CD14-positive monocyte (primary cell): Measurements from ENCODE around the gene LINC01488. TPM values are rescaled to one million over a fixed set of nuclear protein-coding genes. Genes with fewer than 3 reads are reported as not detected.

ENCODE experiments used
- DNase-seq, 3 donors: peaks; one replicate each; pipeline ENCODE4 v3.0.0-alpha.2; 2011 to 2022
- H2AFZ ChIP-seq: 2 replicates; pipeline ENCODE4 v1.6.0; 2012; ENCODE audit warnings: mild to moderate bottlenecking, low read depth, low read length, inconsistent platforms; ENCODE audit not compliant: insufficient read depth, poor library complexity, severe bottlenecking
- H3K27ac ChIP-seq, 2 donors: 1 replicate in 1 of 2; 2 replicates in 1 of 2; pipeline ENCODE4 v1.5.1; 2012 to 2013; ENCODE audit warnings: low read length in 2 of 2, control low read depth in 1 of 2, inconsistent platforms in 1 of 2, low read depth in 1 of 2, mild to moderate bottlenecking in 1 of 2
- H3K27me3 ChIP-seq, 2 donors: one replicate each; pipeline versions ENCODE4 v1.6.0 to v1.6.1; 2011 to 2013; ENCODE audit warnings: low read length in 2 of 2; ENCODE audit not compliant: control insufficient read depth in 2 of 2, insufficient read depth in 2 of 2
- H3K36me3 ChIP-seq, 2 donors: replicated peaks in 1 of 2; 1 replicate in 1 of 2; 2 replicates in 1 of 2; pipeline versions ENCODE4 v1.5.1 to v1.6.1; 2012 to 2013; ENCODE audit warnings: low read length in 2 of 2, control low read depth in 1 of 2, inconsistent platforms in 1 of 2, mild to moderate bottlenecking in 1 of 2; ENCODE audit not compliant: insufficient read depth in 2 of 2, control insufficient read depth in 1 of 2
- H3K4me1 ChIP-seq, 2 donors: 1 replicate in 1 of 2; 2 replicates in 1 of 2; pipeline versions ENCODE4 v1.5.1 to v1.6.1; 2012 to 2013; ENCODE audit warnings: low read length in 2 of 2, control low read depth in 1 of 2, inconsistent platforms in 1 of 2, mild to moderate bottlenecking in 1 of 2, moderate library complexity in 1 of 2; ENCODE audit not compliant: insufficient read depth in 2 of 2, control insufficient read depth in 1 of 2
- H3K4me2 ChIP-seq: replicated peaks from 2 replicates; pipeline ENCODE3; 2012; ENCODE audit warnings: low read length, moderate library complexity, mild to moderate bottlenecking; ENCODE audit not compliant: poor library complexity, severe bottlenecking; ENCODE audit errors: extremely low read depth
- H3K4me3 ChIP-seq, 3 experiments: fragments of 200-600 bp in 1 of 3; sonication (generic) in 1 of 3; replicated peaks in 1 of 3; 1 replicate in 2 of 3; 2 replicates in 1 of 3; pipeline ENCODE4 v1.5.1; 2011 to 2013; ENCODE audit warnings: low read length in 3 of 3, mild to moderate bottlenecking in 3 of 3, control low read depth in 2 of 3, low read depth in 2 of 3, inconsistent platforms in 1 of 3, moderate library complexity in 1 of 3
- H3K79me2 ChIP-seq: 2 replicates; pipeline ENCODE4 v1.6.0; 2012; ENCODE audit warnings: mild to moderate bottlenecking, control low read depth, inconsistent platforms, low read length, moderate library complexity; ENCODE audit not compliant: insufficient read depth
- H3K9ac ChIP-seq: 2 replicates; pipeline ENCODE4 v1.6.0; 2017; ENCODE audit warnings: low read length, mild to moderate bottlenecking; ENCODE audit not compliant: insufficient read depth, poor library complexity, severe bottlenecking
- H3K9me3 ChIP-seq, 2 donors: replicated peaks in 1 of 2; 1 replicate in 1 of 2; 2 replicates in 1 of 2; pipeline versions ENCODE4 v1.5.1 to v1.6.1; 2012 to 2013; ENCODE audit warnings: low read length in 2 of 2, control low read depth in 1 of 2; ENCODE audit not compliant: control insufficient read depth in 1 of 2, insufficient read depth in 1 of 2
- H4K20me1 ChIP-seq: 2 replicates; pipeline ENCODE4 v1.6.0; 2012; ENCODE audit warnings: mild to moderate bottlenecking, low read length, control low read depth, moderate library complexity; ENCODE audit not compliant: insufficient read depth
- H3K27ac Mint-ChIP-seq, 7 donors: one replicate each; pipeline ENCODE4 v1.8.0; 2020; ENCODE audit warnings: mild to moderate bottlenecking in 7 of 7, mixed read lengths in 7 of 7, moderate library complexity in 6 of 7, inconsistent platforms in 2 of 7
- H3K27me3 Mint-ChIP-seq, 3 donors: one replicate each; pipeline ENCODE4 v1.8.0; 2021 to 2022; ENCODE audit warnings: low read depth in 3 of 3, mild to moderate bottlenecking in 3 of 3, mixed read lengths in 3 of 3, moderate library complexity in 3 of 3, inconsistent platforms in 1 of 3
- H3K36me3 Mint-ChIP-seq, 2 donors: one replicate each; pipeline ENCODE4 v1.8.0; 2020; ENCODE audit warnings: mixed read lengths in 2 of 2, inconsistent platforms in 1 of 2, mild to moderate bottlenecking in 1 of 2
- H3K4me1 Mint-ChIP-seq: one replicate; pipeline ENCODE4 v1.8.0; 2020; ENCODE audit warnings: mild to moderate bottlenecking, mixed read lengths
- H3K4me3 Mint-ChIP-seq, 2 donors: one replicate each; pipeline ENCODE4 v1.8.0; 2020; ENCODE audit warnings: mild to moderate bottlenecking in 2 of 2, mixed read lengths in 2 of 2, moderate library complexity in 1 of 2
- H3K9me3 Mint-ChIP-seq, 7 donors: one replicate each; pipeline ENCODE4 v1.8.0; 2020 to 2022; ENCODE audit warnings: mixed read lengths in 7 of 7, mild to moderate bottlenecking in 6 of 7, moderate library complexity in 6 of 7, inconsistent platforms in 2 of 7
- WGBS: methylation state at CpG from one replicate; pipeline ENCODE4 v1.1.5; 2013; ENCODE audit warnings: missing lambda C conversion rate; ENCODE audit not compliant: insufficient coverage; 5-methylcytosine and 5-hydroxymethylcytosine counted together
- intact Hi-C, 2 donors: fragments of 100-400 bp; cut with micrococcal nuclease; formaldehyde crosslinking; loops; one replicate each; pipeline versions ENCODE4 v1.15.0 to v1.15.1; 2023
- polyA plus RNA-seq, 3 donors: library from polyadenylated mRNA; depleted of rRNA in 1 of 3; unstranded in 2 of 3; stranded (reverse) in 1 of 3; fragments of 300-500 nt in 2 of 3; fragments of >200 nt in 1 of 3; fragmentation: Illumina TruSeq in 2 of 3; gene quantifications; 1 replicate in 2 of 3; 2 replicates in 1 of 3; pipeline ENCODE4 v1.2.3, GENCODE V29; 2012 to 2021
- TF ChIP-seq, protein P1 (sequence below): fragments of 200-600 bp; IDR thresholded peaks from one replicate; pipeline ENCODE4 v1.8.0; 2022; ENCODE audit warnings: antibody characterized with exemption, mild to moderate bottlenecking

The LINC01488 gene
- polyA plus RNA-seq, 3 donors, result not detected

GRCh38 chr11:69451289-69451688, 30.2 kb upstream of the LINC01488 start:
- H3K36me3 Mint-ChIP-seq, result peaks cover 0 to 2% of the 10 kb centered on the region in 2 donors
- Histone ChIP-seq H3K4me3 (no peak overlapping the region), H3K9ac (no peak overlapping the region), H3K27me3 (peaks cover 0 to 26% of the 10 kb centered on the region in 2 donors), H3K4me1 (peaks cover 13 to 20% of the 10 kb centered on the region in 2 donors), H3K36me3 (no peaks in the 10 kb centered on the region), H3K79me2 (no peaks in the 10 kb centered on the region), H3K9me3 (no peaks in the 10 kb centered on the region), H3K27ac (no peak overlapping the region), H2AFZ (no peak overlapping the region), H3K4me2 (no peak overlapping the region), H4K20me1 (no peaks in the 10 kb centered on the region)
- H3K27ac Mint-ChIP-seq, result no peak overlapping the region
- peak overlapping the region in 1 of 2 donors; percentile 56 for H3K4me3 Mint-ChIP-seq
- H3K4me1 Mint-ChIP-seq, result peaks cover 20% of the 10 kb centered on the region
- H3K27me3 Mint-ChIP-seq, result peaks cover 38 to 52% (median 40%) of the 10 kb centered on the region in 3 donors
- peaks cover 0 to 9% (median 3%) of the 10 kb centered on the region in 7 donors for H3K9me3 Mint-ChIP-seq
- DNase-seq, result no peak
- intact Hi-C loops, result no loop called here
- TF ChIP-seq, protein P1, sequence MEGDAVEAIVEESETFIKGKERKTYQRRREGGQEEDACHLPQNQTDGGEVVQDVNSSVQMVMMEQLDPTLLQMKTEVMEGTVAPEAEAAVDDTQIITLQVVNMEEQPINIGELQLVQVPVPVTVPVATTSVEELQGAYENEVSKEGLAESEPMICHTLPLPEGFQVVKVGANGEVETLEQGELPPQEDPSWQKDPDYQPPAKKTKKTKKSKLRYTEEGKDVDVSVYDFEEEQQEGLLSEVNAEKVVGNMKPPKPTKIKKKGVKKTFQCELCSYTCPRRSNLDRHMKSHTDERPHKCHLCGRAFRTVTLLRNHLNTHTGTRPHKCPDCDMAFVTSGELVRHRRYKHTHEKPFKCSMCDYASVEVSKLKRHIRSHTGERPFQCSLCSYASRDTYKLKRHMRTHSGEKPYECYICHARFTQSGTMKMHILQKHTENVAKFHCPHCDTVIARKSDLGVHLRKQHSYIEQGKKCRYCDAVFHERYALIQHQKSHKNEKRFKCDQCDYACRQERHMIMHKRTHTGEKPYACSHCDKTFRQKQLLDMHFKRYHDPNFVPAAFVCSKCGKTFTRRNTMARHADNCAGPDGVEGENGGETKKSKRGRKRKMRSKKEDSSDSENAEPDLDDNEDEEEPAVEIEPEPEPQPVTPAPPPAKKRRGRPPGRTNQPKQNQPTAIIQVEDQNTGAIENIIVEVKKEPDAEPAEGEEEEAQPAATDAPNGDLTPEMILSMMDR, result no peak

GRCh38 chr11:69452206-69452987, 29.1 kb upstream of the LINC01488 start:
- TF ChIP-seq, protein P1, result no peak
- no peak overlapping the region for H3K27ac ChIP-seq
- H3K27me3 ChIP-seq, result peaks cover 0 to 26% of the 10 kb centered on the region in 2 donors
- peaks cover 35 to 45% (median 36%) of the 10 kb centered on the region in 3 donors for H3K27me3 Mint-ChIP-seq
- no peaks in the 10 kb centered on the region for H4K20me1 ChIP-seq
- H3K9me3 Mint-ChIP-seq, result peaks cover 0 to 17% (median 8%) of the 10 kb centered on the region in 7 donors
- no peak for DNase-seq
- H3K27ac Mint-ChIP-seq, result peak overlapping the region in 1 of 7 donors; percentile 85
- H3K4me3 Mint-ChIP-seq, result no peak overlapping the region
- 37% methylated on average over 3 of the region's 6 CpGs for WGBS
- no peak overlapping the region for H2AFZ ChIP-seq
- intact Hi-C loops, result no loop called here
- H3K9ac ChIP-seq, result no peak overlapping the region
- H3K4me1 ChIP-seq, result peaks cover 13 to 19% of the 10 kb centered on the region in 2 donors
- no peaks in the 10 kb centered on the region for H3K36me3 ChIP-seq
- H3K9me3 ChIP-seq, result peaks cover 4 to 7% of the 10 kb centered on the region in 2 donors
- no peak overlapping the region for H3K4me3 ChIP-seq
- peaks cover 17% of the 10 kb centered on the region for H3K4me1 Mint-ChIP-seq
- H3K36me3 Mint-ChIP-seq, result no peaks in the 10 kb centered on the region
- no peaks in the 10 kb centered on the region for H3K79me2 ChIP-seq
- no peak overlapping the region for H3K4me2 ChIP-seq
